ENCODE measurements around the gene ENTHD1. TPM values are rescaled to one million over a fixed set of nuclear protein-coding genes. Genes with fewer than 3 reads are reported as not detected.
"Not testable (repeated sequence)": the region's sequence is repeated elsewhere in the genome, so short reads cannot be mapped to it uniquely, and the experiment has no call there.

The ENTHD1 gene
- total RNA-seq, 1 experiment from 2014 or later = not detected

- H3K4me1 Mint-ChIP-seq = no peaks in the 10 kb centered on the region
- Histone ChIP-seq H3K23me2 (ENCODE audit: insufficient read length, low read depth, low read length, poor library complexity, severe bottlenecking) (no peaks in the 10 kb centered on the region), H3K79me2 (ENCODE audit: insufficient read depth, low read length) (no peaks in the 10 kb centered on the region), H3K23ac (ENCODE audit: insufficient read length, low read depth, low read length) (no peak overlapping the region), H2BK20ac (ENCODE audit: low read depth, low read length, poor library complexity, severe bottlenecking) (no peak overlapping the region), H3K4ac (ENCODE audit: low read depth, low read length) (no peak overlapping the region), H2AK5ac (ENCODE audit: insufficient read length, low read length) (no peak overlapping the region), H3K27ac (ENCODE audit: insufficient read length, low read depth, low read length) (no peak overlapping the region), H4K8ac (replicated peaks; ENCODE audit: insufficient read length, low read depth, low read length) (no peak overlapping the region), H3K4me1 (ENCODE audit: insufficient read depth, low read length) (no peaks in the 10 kb centered on the region), H2AFZ (ENCODE audit: low read length) (no peak overlapping the region), H3K4me2 (ENCODE audit: insufficient read depth, insufficient read length, low read length) (no peak overlapping the region), H3K56ac (ENCODE audit: insufficient read length, low read depth, low read length) (no peak overlapping the region), H4K91ac (ENCODE audit: insufficient read length, low read depth, low read length) (no peak overlapping the region), H4K20me1 (ENCODE audit: control insufficient read depth, insufficient read depth, insufficient read length) (no peaks in the 10 kb centered on the region), H3K14ac (ENCODE audit: insufficient read depth, low read length) (no peak overlapping the region), H2BK15ac (ENCODE audit: low read depth, low read length) (no peak overlapping the region), H3K18ac (ENCODE audit: insufficient read length, low read depth, low read length) (no peak overlapping the region), H3K27me3 (ENCODE audit: insufficient read depth, low read length) (no peaks in the 10 kb centered on the region), H3K9ac (ENCODE audit: extremely low read depth, insufficient read length, low read length) (no peak overlapping the region), H2BK120ac (ENCODE audit: low read depth, low read length, poor library complexity, severe bottlenecking) (no peak overlapping the region), H2BK12ac (ENCODE audit: insufficient read length, low read depth, low read length) (no peak overlapping the region), H3T11ph (ENCODE audit: low read length) (no peak overlapping the region), H3K9me3 (ENCODE audit: control insufficient read depth, low read depth, low read length) (no peaks in the 10 kb centered on the region), H2BK5ac (ENCODE audit: insufficient read length, low read length) (no peak overlapping the region), H3K79me1 (ENCODE audit: insufficient read depth, low read depth, low read length, poor library complexity, severe bottlenecking) (no peaks in the 10 kb centered on the region), H4K5ac (ENCODE audit: insufficient read length, low read depth, low read length) (no peak overlapping the region)
- no peak for DNase-seq
- no peak overlapping the region for H3K4me3 Mint-ChIP-seq
- peaks cover 19% of the 10 kb centered on the region for H3K27me3 Mint-ChIP-seq (ENCODE audit: low read depth)
- no peak overlapping the region for H3K27ac Mint-ChIP-seq
- no peaks in the 10 kb centered on the region for H3K9me3 Mint-ChIP-seq
- H3K36me3 Mint-ChIP-seq (ENCODE audit: insufficient read depth in 1 of 3, low read depth in 3 of 3) = no peaks in the 10 kb centered on the region
- no peak for TF ChIP-seq CTCF (conservative IDR thresholded peaks at IDR 0.05)
- WGBS (ENCODE audit: extremely low coverage, insufficient read length, low lambda C conversion rate) = no CpG with 5 or more reads among the region's 3 CpGs
Measured at GRCh38 chr22:39847477-39847876, 46.1 kb downstream of the ENTHD1 start.

GRCh38 chr22:39846539-39846938, 47.0 kb downstream of the ENTHD1 start:
- not testable (repeated sequence) for H2BK15ac ChIP-seq (ENCODE audit: low read depth, low read length); H3K23me2 ChIP-seq (ENCODE audit: insufficient read length, low read depth, low read length, poor library complexity, severe bottlenecking); H2BK12ac ChIP-seq (ENCODE audit: insufficient read length, low read depth, low read length); DNase-seq; H3K4me1 Mint-ChIP-seq; H2AK5ac ChIP-seq (ENCODE audit: insufficient read length, low read length); H3K79me2 ChIP-seq (ENCODE audit: insufficient read depth, low read length); H4K20me1 ChIP-seq (ENCODE audit: control insufficient read depth, insufficient read depth, insufficient read length); H3K23ac ChIP-seq (ENCODE audit: insufficient read length, low read depth, low read length); H3K9me3 ChIP-seq (ENCODE audit: control insufficient read depth, low read depth, low read length); H3K27ac ChIP-seq (ENCODE audit: insufficient read length, low read depth, low read length); H4K8ac ChIP-seq (replicated peaks; ENCODE audit: insufficient read length, low read depth, low read length); H3K18ac ChIP-seq (ENCODE audit: insufficient read length, low read depth, low read length); H2AFZ ChIP-seq (ENCODE audit: low read length); H2BK20ac ChIP-seq (ENCODE audit: low read depth, low read length, poor library complexity, severe bottlenecking); H2BK5ac ChIP-seq (ENCODE audit: insufficient read length, low read length); H3K79me1 ChIP-seq (ENCODE audit: insufficient read depth, low read depth, low read length, poor library complexity, severe bottlenecking); H3K36me3 Mint-ChIP-seq (ENCODE audit: insufficient read depth in 1 of 3, low read depth in 3 of 3); H3K9me3 Mint-ChIP-seq; H4K5ac ChIP-seq (ENCODE audit: insufficient read length, low read depth, low read length); H4K91ac ChIP-seq (ENCODE audit: insufficient read length, low read depth, low read length); H3K14ac ChIP-seq (ENCODE audit: insufficient read depth, low read length); H2BK120ac ChIP-seq (ENCODE audit: low read depth, low read length, poor library complexity, severe bottlenecking); H3K4ac ChIP-seq (ENCODE audit: low read depth, low read length); H3K27me3 ChIP-seq (ENCODE audit: insufficient read depth, low read length); H3K4me3 Mint-ChIP-seq; H3K4me2 ChIP-seq (ENCODE audit: insufficient read depth, insufficient read length, low read length); H3K4me1 ChIP-seq (ENCODE audit: insufficient read depth, low read length); H3T11ph ChIP-seq (ENCODE audit: low read length); H3K9ac ChIP-seq (ENCODE audit: extremely low read depth, insufficient read length, low read length); H3K27ac Mint-ChIP-seq; H3K56ac ChIP-seq (ENCODE audit: insufficient read length, low read depth, low read length)
- WGBS (ENCODE audit: extremely low coverage, insufficient read length, low lambda C conversion rate) = no CpG with 5 or more reads among the region's 1 CpG
- H3K27me3 Mint-ChIP-seq (ENCODE audit: low read depth) = peaks cover 19% of the 10 kb centered on the region
